Astrocyte (in vitro differentiated cells and primary cell): Measurements from ENCODE around the gene NFILZ. TPM values are rescaled to one million over a fixed set of nuclear protein-coding genes. Genes with fewer than 3 reads are reported as not detected.

Experiments used
- DNase-seq: peaks from one replicate; pipeline ENCODE4 v3.0.0-alpha.2; 2010; ENCODE audit warnings: low read depth
- FAIRE-seq: peaks from 2 replicates; lab custom pipeline; 2011; peaks lifted over from hg19 to GRCh38; lab: Jason Lieb, UNC
- H2AFZ ChIP-seq: 2 replicates; pipeline ENCODE4 v1.6.0; 2012; ENCODE audit warnings: low read depth, low read length, inconsistent platforms
- H3K27ac ChIP-seq: 2 replicates; pipeline ENCODE4 v1.5.1; 2011; ENCODE audit warnings: low read depth, low read length, inconsistent platforms
- H3K27me3 ChIP-seq: 2 replicates; pipeline ENCODE4 v1.6.0; 2011; ENCODE audit warnings: low read length, inconsistent platforms; ENCODE audit not compliant: insufficient read depth
- H3K36me3 ChIP-seq: 2 replicates; pipeline ENCODE4 v1.5.1; 2011; ENCODE audit warnings: low read length, inconsistent platforms; ENCODE audit not compliant: insufficient read depth
- H3K4me1 ChIP-seq: 2 replicates; pipeline ENCODE4 v1.5.1; 2011; ENCODE audit warnings: low read length, inconsistent platforms; ENCODE audit not compliant: insufficient read depth
- H3K4me2 ChIP-seq: 2 replicates; pipeline ENCODE4 v1.6.0; 2012; ENCODE audit warnings: low read length, inconsistent platforms
- H3K4me3 ChIP-seq: 2 replicates; pipeline ENCODE4 v1.5.1; 2011; ENCODE audit warnings: low read depth, mild to moderate bottlenecking, low read length, inconsistent platforms; ENCODE audit not compliant: insufficient read depth
- H3K79me2 ChIP-seq: 2 replicates; pipeline ENCODE4 v1.6.0; 2012; ENCODE audit warnings: mild to moderate bottlenecking, low read length, inconsistent platforms; ENCODE audit not compliant: insufficient read depth
- H3K9ac ChIP-seq: 2 replicates; pipeline ENCODE4 v1.6.0; 2012; ENCODE audit warnings: mild to moderate bottlenecking, low read length, inconsistent platforms
- H3K9me3 ChIP-seq: 2 replicates; pipeline ENCODE4 v1.5.1; 2012; ENCODE audit warnings: low read depth, mild to moderate bottlenecking, low read length, inconsistent platforms; ENCODE audit not compliant: insufficient read depth
- H4K20me1 ChIP-seq: 2 replicates; pipeline ENCODE4 v1.6.0; 2012; ENCODE audit warnings: low read length, inconsistent platforms; ENCODE audit not compliant: insufficient read depth
- H3K27ac Mint-ChIP-seq: one replicate; pipeline ENCODE4 v1.8.0; 2021; ENCODE audit warnings: mild to moderate bottlenecking, mixed read lengths; ENCODE audit not compliant: unreplicated experiment
- H3K27me3 Mint-ChIP-seq: one replicate; pipeline ENCODE4 v1.8.0; 2021; ENCODE audit warnings: low read depth, mixed read lengths; ENCODE audit not compliant: unreplicated experiment
- H3K36me3 Mint-ChIP-seq: one replicate; pipeline ENCODE4 v1.8.0; 2021; ENCODE audit warnings: low read depth, mixed read lengths; ENCODE audit not compliant: unreplicated experiment
- H3K4me1 Mint-ChIP-seq: one replicate; pipeline ENCODE4 v1.8.0; 2021; ENCODE audit warnings: low read depth, mixed read lengths; ENCODE audit not compliant: unreplicated experiment
- H3K4me3 Mint-ChIP-seq: one replicate; pipeline ENCODE4 v1.8.0; 2021; ENCODE audit warnings: mild to moderate bottlenecking, moderate library complexity, mixed read lengths; ENCODE audit not compliant: unreplicated experiment
- H3K9me3 Mint-ChIP-seq: one replicate; pipeline ENCODE4 v1.8.0; 2021; ENCODE audit warnings: mild to moderate bottlenecking, mixed read lengths; ENCODE audit not compliant: unreplicated experiment
- EZH2 ChIP-seq: IDR thresholded peaks from 2 replicates; pipeline ENCODE4 v1.6.1; 2012; ENCODE audit warnings: mild to moderate bottlenecking, low read length, inconsistent platforms; ENCODE audit not compliant: insufficient read depth
- total RNA-seq: library from RNA; stranded (reverse); gene quantifications from 2 replicates; pipeline ENCODE4 v1.2.1, GENCODE V29; 2021
- TF ChIP-seq, protein P1 (sequence below): IDR thresholded peaks from 2 replicates; pipeline ENCODE4 v1.5.1; 2011; ENCODE audit warnings: low read depth, mild to moderate bottlenecking, inconsistent platforms, low read length, moderate library complexity; ENCODE audit not compliant: insufficient read depth

Gene NFILZ
- total RNA-seq, 1 donor from 2014 or later: not detected

DNA sequence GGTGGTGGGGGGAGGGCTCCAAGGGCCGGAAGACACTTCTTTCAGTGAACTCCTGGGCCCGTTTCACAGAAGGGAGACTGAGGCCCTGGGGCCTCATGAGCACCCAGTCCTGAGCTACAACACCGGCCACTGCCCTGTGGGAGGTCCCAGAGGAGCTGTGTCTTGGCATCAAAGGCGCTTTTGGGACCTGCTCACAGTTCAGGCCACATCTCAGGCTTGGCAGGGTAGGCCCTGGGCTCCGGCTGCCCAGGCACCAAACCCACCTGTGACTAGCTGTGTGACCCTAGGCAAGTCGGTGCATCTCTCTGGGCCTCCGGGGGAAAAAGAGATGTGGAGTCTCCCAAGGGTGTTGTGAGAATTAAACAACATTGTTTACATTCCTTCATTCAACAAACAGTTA, 29.5 kb downstream of the NFILZ start:
- H4K20me1 ChIP-seq: no peaks in the 10 kb centered on the region
- Mint-ChIP-seq H3K36me3 (no peaks in the 10 kb centered on the region), H3K9me3 (peaks cover 12% of the 10 kb centered on the region), H3K27me3 (peaks cover 15% of the 10 kb centered on the region), H3K4me3 (no peak overlapping the region), H3K4me1 (no peaks in the 10 kb centered on the region), H3K27ac (no peak overlapping the region)
- H3K27ac ChIP-seq: no peak overlapping the region
- FAIRE-seq (no peak), DNase-seq (no peak)
- no peak overlapping the region for H3K4me3 ChIP-seq
- no peak overlapping the region for H2AFZ ChIP-seq
- no peak overlapping the region for H3K9ac ChIP-seq
- H3K4me1 ChIP-seq: no peaks in the 10 kb centered on the region
- H3K4me2 ChIP-seq: no peak overlapping the region
- no peak for TF ChIP-seq EZH2
- TF ChIP-seq, protein P1, sequence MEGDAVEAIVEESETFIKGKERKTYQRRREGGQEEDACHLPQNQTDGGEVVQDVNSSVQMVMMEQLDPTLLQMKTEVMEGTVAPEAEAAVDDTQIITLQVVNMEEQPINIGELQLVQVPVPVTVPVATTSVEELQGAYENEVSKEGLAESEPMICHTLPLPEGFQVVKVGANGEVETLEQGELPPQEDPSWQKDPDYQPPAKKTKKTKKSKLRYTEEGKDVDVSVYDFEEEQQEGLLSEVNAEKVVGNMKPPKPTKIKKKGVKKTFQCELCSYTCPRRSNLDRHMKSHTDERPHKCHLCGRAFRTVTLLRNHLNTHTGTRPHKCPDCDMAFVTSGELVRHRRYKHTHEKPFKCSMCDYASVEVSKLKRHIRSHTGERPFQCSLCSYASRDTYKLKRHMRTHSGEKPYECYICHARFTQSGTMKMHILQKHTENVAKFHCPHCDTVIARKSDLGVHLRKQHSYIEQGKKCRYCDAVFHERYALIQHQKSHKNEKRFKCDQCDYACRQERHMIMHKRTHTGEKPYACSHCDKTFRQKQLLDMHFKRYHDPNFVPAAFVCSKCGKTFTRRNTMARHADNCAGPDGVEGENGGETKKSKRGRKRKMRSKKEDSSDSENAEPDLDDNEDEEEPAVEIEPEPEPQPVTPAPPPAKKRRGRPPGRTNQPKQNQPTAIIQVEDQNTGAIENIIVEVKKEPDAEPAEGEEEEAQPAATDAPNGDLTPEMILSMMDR: no peak
- peaks cover 2% of the 10 kb centered on the region for H3K27me3 ChIP-seq
- H3K36me3 ChIP-seq: no peaks in the 10 kb centered on the region
- H3K9me3 ChIP-seq: no peaks in the 10 kb centered on the region
- no peaks in the 10 kb centered on the region for H3K79me2 ChIP-seq

DNA sequence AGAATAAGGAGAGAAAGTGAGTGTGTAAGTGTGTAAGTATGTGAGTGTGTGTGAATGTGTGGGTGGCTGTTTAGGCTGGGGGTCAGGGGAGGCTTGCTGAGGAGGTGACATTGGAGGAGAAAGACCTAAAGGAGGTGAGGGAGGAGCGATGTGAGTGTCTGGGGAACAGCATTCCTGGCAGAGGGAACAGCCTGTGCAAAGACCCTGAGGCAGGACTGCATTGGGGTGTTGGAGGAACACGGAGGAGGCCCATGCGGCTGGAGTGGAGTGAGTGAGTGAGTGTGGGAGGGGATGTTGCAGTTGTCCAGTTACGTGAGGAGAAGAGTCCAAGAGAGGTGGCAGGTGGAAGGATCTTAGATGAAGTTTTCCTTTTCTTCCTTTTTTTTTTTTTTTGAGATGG, 31.8 kb downstream of the NFILZ start:
- H3K9ac ChIP-seq: no peak overlapping the region
- H3K4me3 Mint-ChIP-seq: no peak overlapping the region
- no peaks in the 10 kb centered on the region for H3K36me3 ChIP-seq
- H4K20me1 ChIP-seq: no peaks in the 10 kb centered on the region
- H2AFZ ChIP-seq: no peak overlapping the region
- no peak for TF ChIP-seq EZH2
- TF ChIP-seq, protein P1: no peak
- H3K27ac ChIP-seq: no peak overlapping the region
- DNase-seq (no peak), FAIRE-seq (no peak)
- H3K4me2 ChIP-seq: no peak overlapping the region
- no peaks in the 10 kb centered on the region for H3K9me3 ChIP-seq
- H3K27me3 Mint-ChIP-seq: peaks cover 5% of the 10 kb centered on the region
- no peaks in the 10 kb centered on the region for H3K4me1 ChIP-seq
- H3K79me2 ChIP-seq: no peaks in the 10 kb centered on the region
- peaks cover 2% of the 10 kb centered on the region for H3K27me3 ChIP-seq
- peaks cover 12% of the 10 kb centered on the region for H3K9me3 Mint-ChIP-seq
- H3K4me1 Mint-ChIP-seq: no peaks in the 10 kb centered on the region
- H3K4me3 ChIP-seq: no peak overlapping the region
- H3K36me3 Mint-ChIP-seq: no peaks in the 10 kb centered on the region
- no peak overlapping the region for H3K27ac Mint-ChIP-seq

DNA sequence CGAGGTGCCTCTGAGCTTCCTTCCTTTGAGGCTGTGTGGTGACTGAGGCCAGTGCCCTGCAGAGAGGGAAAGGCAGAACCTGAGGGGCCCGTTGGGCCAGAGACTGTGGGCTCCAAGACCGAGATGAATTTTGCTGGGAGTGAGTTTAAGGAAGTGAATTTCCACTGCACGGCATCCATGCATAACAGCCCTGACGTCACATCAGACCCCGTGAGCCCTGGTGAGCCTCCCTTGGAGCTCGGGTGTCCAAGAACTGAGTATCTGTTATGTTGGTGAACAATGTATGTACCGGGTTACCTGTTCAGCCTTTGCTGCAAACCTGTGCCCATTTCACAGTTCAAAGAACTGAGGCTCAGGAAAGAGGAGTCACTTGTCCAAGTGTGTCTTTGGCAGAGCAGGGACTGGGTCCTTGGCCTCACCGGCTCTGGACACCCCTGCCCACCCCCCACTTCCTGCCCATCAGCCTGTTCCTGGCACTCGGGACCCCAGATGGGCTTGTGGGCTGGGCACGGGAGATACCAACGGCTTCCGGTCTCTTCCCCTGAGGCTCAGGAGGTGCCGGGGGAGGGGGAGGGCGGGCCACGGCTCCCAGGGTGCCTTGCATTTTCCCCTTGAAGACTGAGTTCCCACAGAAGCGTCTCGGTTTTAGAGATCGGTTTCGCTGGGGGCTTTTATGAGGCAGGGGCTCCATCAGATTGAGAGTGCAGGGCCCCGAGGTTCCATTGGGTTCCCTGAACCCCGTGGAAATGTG, 33.7 kb downstream of the NFILZ start:
- Histone ChIP-seq H3K27ac (no peak overlapping the region), H3K9ac (no peak overlapping the region), H3K4me1 (no peaks in the 10 kb centered on the region), H3K27me3 (peaks cover 2% of the 10 kb centered on the region), H3K36me3 (no peaks in the 10 kb centered on the region), H3K4me2 (no peak overlapping the region), H4K20me1 (no peaks in the 10 kb centered on the region), H3K79me2 (no peaks in the 10 kb centered on the region), H3K9me3 (no peaks in the 10 kb centered on the region), H2AFZ (no peak overlapping the region), H3K4me3 (no peak overlapping the region)
- Mint-ChIP-seq H3K4me3 (no peak overlapping the region), H3K36me3 (no peaks in the 10 kb centered on the region), H3K9me3 (peaks cover 9% of the 10 kb centered on the region), H3K27me3 (no peaks in the 10 kb centered on the region), H3K27ac (no peak overlapping the region), H3K4me1 (no peaks in the 10 kb centered on the region)
- TF ChIP-seq, protein P1: no peak
- no peak for TF ChIP-seq EZH2
- no peak for FAIRE-seq
- no peak for DNase-seq
